HG03064 (cell line): ENCODE data around the gene TMPRSS11E.
"Not testable (repeated sequence)": the region's sequence is repeated elsewhere in the genome, so short reads cannot be mapped to it uniquely, and the experiment has no call there.

Source experiments
- ATAC-seq: cut with Tn5 transposase; IDR thresholded peaks from one replicate; pipeline ENCODE4 v1.9.1; 2021; ENCODE audit warnings: low read depth; ENCODE audit not compliant: unreplicated experiment

TMPRSS11E gene, protein sequence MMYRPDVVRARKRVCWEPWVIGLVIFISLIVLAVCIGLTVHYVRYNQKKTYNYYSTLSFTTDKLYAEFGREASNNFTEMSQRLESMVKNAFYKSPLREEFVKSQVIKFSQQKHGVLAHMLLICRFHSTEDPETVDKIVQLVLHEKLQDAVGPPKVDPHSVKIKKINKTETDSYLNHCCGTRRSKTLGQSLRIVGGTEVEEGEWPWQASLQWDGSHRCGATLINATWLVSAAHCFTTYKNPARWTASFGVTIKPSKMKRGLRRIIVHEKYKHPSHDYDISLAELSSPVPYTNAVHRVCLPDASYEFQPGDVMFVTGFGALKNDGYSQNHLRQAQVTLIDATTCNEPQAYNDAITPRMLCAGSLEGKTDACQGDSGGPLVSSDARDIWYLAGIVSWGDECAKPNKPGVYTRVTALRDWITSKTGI

DNA sequence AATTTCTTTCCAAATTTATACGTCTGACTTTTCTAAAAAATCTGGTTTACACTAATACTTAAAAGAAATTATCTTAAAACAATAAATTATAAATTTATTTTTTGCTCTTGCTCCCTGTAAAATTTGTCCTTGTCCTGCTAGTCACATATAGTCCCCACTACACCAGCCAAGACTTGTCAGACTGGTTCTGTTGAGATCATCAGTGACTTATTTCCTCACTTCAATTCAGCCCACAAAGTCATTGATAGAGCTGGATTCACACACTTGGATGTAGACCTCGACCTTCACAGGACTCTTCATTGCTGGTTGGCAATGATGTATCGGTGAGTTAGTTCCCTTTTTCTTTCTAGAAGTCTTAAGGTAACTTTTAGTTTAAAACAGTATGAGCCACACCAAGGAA lies at the start of gene TMPRSS11E:
Gene TMPRSS11E (plus strand): TSS at position 263 of the 400 bp plus-strand sequence. CDS start 50 bp downstream, at position 313.
- no peak for ATAC-seq

- ATAC-seq = no peak
Observed at GRCh38 chr4:68399306-68399705, 48.0 kb upstream of the TMPRSS11E start.

- no peak for ATAC-seq
Observed at GRCh38 chr4:68401231-68401630, 46.0 kb upstream of the TMPRSS11E start.

GRCh38 chr4:68404153-68404552 lies 43.1 kb upstream of the TMPRSS11E start:
- ATAC-seq = no peak

GRCh38 chr4:68405718-68406478 lies 41.4 kb upstream of the TMPRSS11E start:
- ATAC-seq = not testable (repeated sequence)

DNA sequence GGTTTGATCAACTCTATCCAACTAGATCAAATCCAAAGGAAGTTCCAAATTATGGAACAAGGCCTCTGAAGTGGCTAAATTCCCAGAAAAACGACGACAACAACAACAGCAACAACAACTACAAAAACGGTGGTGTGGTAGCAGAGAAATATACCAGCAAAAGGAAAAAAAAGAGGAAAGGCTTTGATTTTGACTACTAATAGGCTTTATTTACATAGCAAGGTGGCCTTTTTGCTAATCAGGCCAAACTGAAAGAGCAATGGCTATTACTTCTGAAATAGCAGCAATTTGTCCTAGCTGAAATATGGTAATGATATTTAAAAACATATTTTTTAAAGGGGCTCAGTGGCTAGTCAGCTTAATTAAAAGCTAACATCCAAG lies 40.8 kb upstream of the TMPRSS11E start:
- no peak for ATAC-seq

GRCh38 chr4:68407015-68407867 lies 40.0 kb upstream of the TMPRSS11E start:
- ATAC-seq = not testable (repeated sequence)

DNA sequence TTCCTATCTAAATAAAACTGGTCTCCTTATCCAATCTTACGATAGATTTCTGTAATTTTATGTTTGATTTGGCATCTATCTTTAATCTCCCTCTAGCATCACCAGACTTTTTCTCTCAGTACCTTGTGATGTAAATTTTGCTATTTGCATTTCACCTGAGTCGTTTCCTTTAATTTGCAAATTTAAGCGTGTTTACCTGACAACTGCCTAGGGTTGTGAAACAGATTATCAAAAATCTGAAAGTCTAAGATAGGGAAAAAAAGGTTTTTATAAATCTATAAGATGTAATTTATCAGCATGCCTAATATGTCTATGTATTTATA lies 39.4 kb upstream of the TMPRSS11E start:
- ATAC-seq = no peak

DNA sequence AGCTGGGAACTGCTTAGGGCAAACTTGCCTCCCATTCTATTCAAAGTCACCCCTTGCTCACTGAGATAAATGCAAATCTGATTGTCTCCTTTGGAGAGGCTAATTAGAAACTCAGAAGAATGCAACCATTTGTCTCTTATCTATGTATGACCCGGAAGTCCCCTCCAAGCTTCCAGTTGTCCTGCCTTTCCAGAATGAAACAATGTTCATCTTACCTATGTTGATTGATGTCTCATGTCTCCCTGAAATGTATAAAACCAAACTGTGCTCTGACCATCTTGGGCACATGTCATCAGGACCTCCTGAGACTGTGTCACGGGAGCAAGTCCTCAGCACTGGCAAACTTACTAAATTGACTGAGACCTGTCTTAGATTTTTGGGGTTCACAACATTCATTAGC lies 37.1 kb upstream of the TMPRSS11E start:
- no peak for ATAC-seq

- ATAC-seq = no peak
Observed at GRCh38 chr4:68410643-68411042, 36.6 kb upstream of the TMPRSS11E start.

- not testable (repeated sequence) for ATAC-seq
Observed at GRCh38 chr4:68412031-68412430, 35.2 kb upstream of the TMPRSS11E start.

DNA sequence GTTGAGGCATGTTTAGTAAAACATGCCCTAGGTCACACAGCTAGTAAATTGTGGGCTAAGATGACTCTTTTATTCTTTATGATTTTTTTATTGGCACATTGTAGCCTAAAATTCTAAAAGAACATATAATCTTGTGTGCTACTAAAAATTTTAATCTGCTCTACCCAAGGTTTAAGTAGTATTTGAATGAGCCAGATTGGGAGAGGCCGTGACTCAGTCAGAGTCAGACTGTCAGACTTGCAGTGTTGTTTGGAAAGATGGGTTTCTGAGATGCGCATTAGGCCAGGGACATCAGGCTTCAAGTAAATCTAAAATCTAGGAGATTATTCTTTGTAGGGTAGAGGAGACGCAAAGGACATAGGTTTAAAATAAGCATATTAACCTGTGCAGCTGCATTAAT lies 30.7 kb upstream of the TMPRSS11E start:
- no peak for ATAC-seq

GRCh38 chr4:68426516-68426915 lies 20.7 kb upstream of the TMPRSS11E start:
- ATAC-seq = no peak

GRCh38 chr4:68430337-68430736 lies 16.9 kb upstream of the TMPRSS11E start:
- no peak for ATAC-seq

DNA sequence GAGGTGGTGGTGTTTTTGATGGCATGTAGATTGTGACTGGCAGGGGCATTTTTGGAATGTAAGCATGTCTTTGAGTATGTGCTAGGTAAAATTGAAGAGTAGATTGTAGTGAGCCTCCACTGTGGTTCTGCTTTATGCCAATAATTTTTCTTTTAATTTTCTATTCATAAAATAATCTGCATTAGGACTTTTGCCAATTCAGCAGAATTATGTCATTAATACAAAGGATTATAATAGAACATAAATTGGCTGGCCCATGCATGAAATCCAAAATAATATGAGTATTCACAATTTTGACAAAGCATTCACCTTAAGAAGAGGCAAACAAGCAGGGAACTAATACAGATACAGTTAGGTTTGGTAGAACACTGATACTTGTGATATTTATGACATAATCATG lies 14.9 kb upstream of the TMPRSS11E start:
- ATAC-seq = no peak

GRCh38 chr4:68433582-68433981 lies 13.7 kb upstream of the TMPRSS11E start:
- no peak for ATAC-seq

GRCh38 chr4:68434277-68434676 lies 13.0 kb upstream of the TMPRSS11E start:
- no peak for ATAC-seq

- no peak for ATAC-seq
Observed at GRCh38 chr4:68434836-68435235, 12.4 kb upstream of the TMPRSS11E start.

- ATAC-seq = no peak
Observed at GRCh38 chr4:68445111-68445510, 2.2 kb upstream of the TMPRSS11E start.

DNA sequence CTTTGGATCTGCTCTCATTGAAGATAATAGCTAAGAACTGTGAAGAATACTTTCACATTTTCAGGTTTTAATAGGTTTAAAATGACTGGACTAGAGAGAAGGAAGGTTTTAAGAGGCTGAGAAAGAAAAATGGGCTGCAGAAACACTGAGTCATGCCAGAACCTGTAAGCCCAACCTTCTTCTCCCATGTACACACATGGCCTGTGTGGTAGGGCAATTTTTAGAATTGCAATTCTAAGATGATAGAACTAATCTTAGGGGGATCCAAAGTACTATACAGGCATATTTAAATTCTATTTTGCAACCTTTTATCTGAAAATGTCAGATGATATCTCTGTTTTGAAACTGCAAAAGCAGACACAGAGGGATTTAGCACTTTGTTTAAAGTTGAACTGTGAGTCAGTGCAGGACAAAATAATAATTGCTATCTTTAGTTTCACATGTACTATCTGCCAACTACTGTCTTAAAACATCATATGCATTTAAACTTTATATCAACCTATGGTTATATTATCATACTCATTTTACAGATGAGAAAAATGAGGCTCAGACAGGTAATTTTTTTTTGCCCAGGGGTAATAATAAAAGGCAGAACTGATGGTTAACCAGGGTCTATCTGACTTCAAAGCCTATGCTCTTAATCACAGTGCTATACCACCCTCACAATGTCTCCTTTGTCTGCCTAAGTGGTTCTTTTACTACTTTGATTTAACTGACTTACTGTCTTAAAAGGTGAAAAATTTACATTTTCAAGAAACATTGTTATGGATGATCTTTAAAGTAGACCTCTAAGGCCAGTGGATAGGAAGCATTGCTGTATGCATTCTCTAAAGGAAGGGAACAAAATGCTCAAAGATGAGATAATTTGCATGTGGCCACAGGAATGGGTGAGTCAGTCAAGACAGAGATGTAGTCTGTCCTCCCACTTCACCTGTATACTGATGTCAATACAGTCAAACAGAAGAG lies 4.3 kb downstream of the TMPRSS11E start:
- peak; percentile 58 for ATAC-seq
